HG02759 (cell line): Measurements from ENCODE around the gene LEPROT.

Experiments
- ATAC-seq: cut with Tn5 transposase; IDR thresholded peaks from one replicate; pipeline ENCODE4 v1.9.1; 2021; ENCODE audit warnings: mild to moderate bottlenecking, moderate library complexity; ENCODE audit not compliant: unreplicated experiment

The LEPROT gene

GRCh38 chr1:65412256-65412983 is 8.0 kb upstream of the LEPROT start:
- ATAC-seq: no peak

- no peak for ATAC-seq
Measured at GRCh38 chr1:65412984-65413375, 7.5 kb upstream of the LEPROT start.

GRCh38 chr1:65414538-65414937 is 5.9 kb upstream of the LEPROT start:
- ATAC-seq: no peak

- no peak for ATAC-seq
Measured at GRCh38 chr1:65416767-65417166, 3.7 kb upstream of the LEPROT start.

- ATAC-seq: no peak
Measured at GRCh38 chr1:65417729-65418128, 2.7 kb upstream of the LEPROT start.

- ATAC-seq: no peak
Measured at GRCh38 chr1:65418522-65419185, 1.8 kb upstream of the LEPROT start.

- ATAC-seq: peak; percentile 93
Measured at GRCh38 chr1:65419681-65420589, 533 bp upstream of the LEPROT start.

GRCh38 chr1:65421351-65422025 is 1.0 kb downstream of the LEPROT start:
- ATAC-seq: no peak

GRCh38 chr1:65422241-65423203 is 2.1 kb downstream of the LEPROT start:
- ATAC-seq: no peak

GRCh38 chr1:65423884-65424572 is 3.6 kb downstream of the LEPROT start:
- no peak for ATAC-seq

GRCh38 chr1:65424573-65424889 is 4.1 kb downstream of the LEPROT start:
- ATAC-seq: no peak

- no peak for ATAC-seq
Measured at GRCh38 chr1:65425006-65425405, 4.5 kb downstream of the LEPROT start.

- no peak for ATAC-seq
Measured at GRCh38 chr1:65425697-65426096, 5.2 kb downstream of the LEPROT start.

GRCh38 chr1:65429078-65429477 is 8.6 kb downstream of the LEPROT start:
- no peak for ATAC-seq

GRCh38 chr1:65429806-65430205 is 9.3 kb downstream of the LEPROT start:
- no peak for ATAC-seq

GRCh38 chr1:65431111-65431705 is 10.7 kb downstream of the LEPROT start:
- peak; percentile 63 for ATAC-seq

GRCh38 chr1:65432918-65433317 is 12.4 kb downstream of the LEPROT start:
- ATAC-seq: no peak

GRCh38 chr1:65434255-65434654 is 13.8 kb downstream of the LEPROT start:
- no peak for ATAC-seq

GRCh38 chr1:65434760-65435159 is 14.3 kb downstream of the LEPROT start:
- no peak for ATAC-seq
